Caco-2 (cell line): ENCODE data around the gene PGR. TPM values are rescaled to one million over a fixed set of nuclear protein-coding genes. Genes with fewer than 3 reads are reported as not detected.

Source experiments
- BruUV-seq: library from RNA; stranded (reverse); fragments of 400-500 nt; replicated peaks from 2 replicates; lab custom pipeline; 2021; lab: Mats Ljungman, UMichigan
- CTCF ChIA-PET: fragments of 300-600 bp; sonication (Branson Sonifier 250); formaldehyde crosslinking; loops from one replicate; lab custom pipeline; 2022; ENCODE audit warnings: antibody characterized with exemption; lab: Charles Lee
- POLR2A ChIA-PET: fragments of 300-600 bp; sonication (Branson Sonifier 250); formaldehyde crosslinking; loops from one replicate; lab custom pipeline; 2022; ENCODE audit warnings: antibody characterized with exemption; lab: Charles Lee
- DNase-seq, 2 experiments: peaks; one replicate each; pipeline versions ENCODE4 v3.0.0 to v3.0.0-alpha.2; 2020 to 2022
- H3K27me3 ChIP-seq: replicated peaks from 2 replicates; pipeline ENCODE4 v1.6.0; 2011; ENCODE audit warnings: low read length; ENCODE audit not compliant: control insufficient read depth, insufficient read depth
- H3K36me3 ChIP-seq: 2 replicates; pipeline ENCODE4 v1.5.1; 2011; ENCODE audit warnings: low read length; ENCODE audit not compliant: control insufficient read depth, insufficient read depth
- H3K4me1 ChIP-seq: fragments of 250-450 bp; sonication (Bioruptor Pico); 2 replicates; pipeline ENCODE4 v1.5.1; 2020; ENCODE audit warnings: mild to moderate bottlenecking
- H3K4me3 ChIP-seq: 2 replicates; pipeline ENCODE4 v1.5.1; 2011; ENCODE audit warnings: low read depth, mild to moderate bottlenecking, control low read depth, low read length
- H3K9me3 ChIP-seq: fragments of 250-450 bp; sonication (Bioruptor Pico); 2 replicates; pipeline ENCODE4 v1.5.1; 2020; ENCODE audit warnings: mild to moderate bottlenecking, moderate library complexity
- H3K27ac Mint-ChIP-seq: one replicate; pipeline ENCODE4 v1.8.0; 2022; ENCODE audit warnings: mixed read lengths; ENCODE audit not compliant: unreplicated experiment
- H3K27me3 Mint-ChIP-seq: one replicate; pipeline ENCODE4 v1.8.0; 2022; ENCODE audit warnings: mixed read lengths; ENCODE audit not compliant: insufficient read depth, unreplicated experiment
- H3K36me3 Mint-ChIP-seq: one replicate; pipeline ENCODE4 v1.8.0; 2022; ENCODE audit warnings: mild to moderate bottlenecking, mixed read lengths; ENCODE audit not compliant: insufficient read depth, unreplicated experiment
- H3K4me1 Mint-ChIP-seq: one replicate; pipeline ENCODE4 v1.8.0; 2022; ENCODE audit warnings: low read depth, mixed read lengths; ENCODE audit not compliant: unreplicated experiment
- H3K4me3 Mint-ChIP-seq: one replicate; pipeline ENCODE4 v1.8.0; 2022; ENCODE audit warnings: mild to moderate bottlenecking, moderate library complexity, mixed read lengths; ENCODE audit not compliant: unreplicated experiment
- H3K9me3 Mint-ChIP-seq: one replicate; pipeline ENCODE4 v1.8.0; 2022; ENCODE audit warnings: mixed read lengths; ENCODE audit not compliant: unreplicated experiment
- intact Hi-C: fragments of 100-400 bp; cut with micrococcal nuclease; formaldehyde crosslinking; loops from one replicate; pipeline ENCODE4 v1.10.0; 2022; ENCODE audit not compliant: unreplicated experiment
- total RNA-seq: library from RNA; stranded (reverse); gene quantifications from 2 replicates; pipeline ENCODE4 v1.2.3, GENCODE V29; 2022
- TF ChIP-seq, protein P1 (sequence below), 2 experiments: fragments of 200-600 bp in 1 of 2; IDR thresholded peaks; 1 replicate in 1 of 2; 2 replicates in 1 of 2; pipeline versions ENCODE4 v1.5.1 to v1.8.0; 2011 to 2022; ENCODE audit warnings: antibody characterized with exemption in 1 of 2, control low read depth in 1 of 2, inconsistent platforms in 1 of 2, low read depth in 1 of 2, low read length in 1 of 2, mild to moderate bottlenecking in 1 of 2, moderate library complexity in 1 of 2; ENCODE audit not compliant: insufficient read depth in 1 of 2, severe bottlenecking in 1 of 2, unreplicated experiment in 1 of 2

The PGR gene
- total RNA-seq, 1 experiment from 2014 or later, result not detected

DNA sequence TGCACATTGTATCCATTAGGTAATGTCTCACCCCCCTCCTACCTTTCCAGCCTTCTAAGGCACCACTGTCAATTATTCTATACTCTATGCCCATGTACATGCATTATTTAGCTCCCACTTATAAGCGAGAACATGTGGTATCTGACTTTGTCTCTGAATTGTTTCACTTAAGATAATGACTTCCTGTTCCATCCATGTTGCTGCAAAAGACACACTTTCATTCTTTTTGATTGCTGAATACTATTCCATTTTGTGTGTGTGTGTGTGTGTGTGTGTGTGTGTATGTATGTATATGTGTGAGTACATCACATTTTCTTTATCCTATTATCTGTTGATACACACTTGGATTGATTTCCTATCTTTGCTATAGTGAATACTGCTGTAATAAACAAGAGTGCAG lies 84.2 kb downstream of the PGR start:
- peaks cover 5% of the 10 kb centered on the region for H3K27me3 Mint-ChIP-seq
- Histone ChIP-seq H3K36me3 (no peaks in the 10 kb centered on the region), H3K4me1 (no peaks in the 10 kb centered on the region), H3K27me3 (no peaks in the 10 kb centered on the region), H3K4me3 (no peak overlapping the region), H3K9me3 (no peaks in the 10 kb centered on the region)
- H3K27ac Mint-ChIP-seq, result no peak overlapping the region
- no peak for DNase-seq
- TF ChIP-seq, protein P1, sequence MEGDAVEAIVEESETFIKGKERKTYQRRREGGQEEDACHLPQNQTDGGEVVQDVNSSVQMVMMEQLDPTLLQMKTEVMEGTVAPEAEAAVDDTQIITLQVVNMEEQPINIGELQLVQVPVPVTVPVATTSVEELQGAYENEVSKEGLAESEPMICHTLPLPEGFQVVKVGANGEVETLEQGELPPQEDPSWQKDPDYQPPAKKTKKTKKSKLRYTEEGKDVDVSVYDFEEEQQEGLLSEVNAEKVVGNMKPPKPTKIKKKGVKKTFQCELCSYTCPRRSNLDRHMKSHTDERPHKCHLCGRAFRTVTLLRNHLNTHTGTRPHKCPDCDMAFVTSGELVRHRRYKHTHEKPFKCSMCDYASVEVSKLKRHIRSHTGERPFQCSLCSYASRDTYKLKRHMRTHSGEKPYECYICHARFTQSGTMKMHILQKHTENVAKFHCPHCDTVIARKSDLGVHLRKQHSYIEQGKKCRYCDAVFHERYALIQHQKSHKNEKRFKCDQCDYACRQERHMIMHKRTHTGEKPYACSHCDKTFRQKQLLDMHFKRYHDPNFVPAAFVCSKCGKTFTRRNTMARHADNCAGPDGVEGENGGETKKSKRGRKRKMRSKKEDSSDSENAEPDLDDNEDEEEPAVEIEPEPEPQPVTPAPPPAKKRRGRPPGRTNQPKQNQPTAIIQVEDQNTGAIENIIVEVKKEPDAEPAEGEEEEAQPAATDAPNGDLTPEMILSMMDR (IDR thresholded peaks at IDR 0.05; ENCODE audit: insufficient read depth in 1 of 2, low read depth in 1 of 2, low read length in 1 of 2, severe bottlenecking in 1 of 2, unreplicated experiment in 1 of 2), result no peak
- intact Hi-C loops, result no loop called here
- H3K36me3 Mint-ChIP-seq, result no peaks in the 10 kb centered on the region
- H3K9me3 Mint-ChIP-seq, result no peaks in the 10 kb centered on the region
- no TSS peak for BruUV-seq
- no peak overlapping the region for H3K4me3 Mint-ChIP-seq
- ChIA-PET POLR2A (no interaction called here), CTCF (no interaction called here)
- no peaks in the 10 kb centered on the region for H3K4me1 Mint-ChIP-seq

DNA sequence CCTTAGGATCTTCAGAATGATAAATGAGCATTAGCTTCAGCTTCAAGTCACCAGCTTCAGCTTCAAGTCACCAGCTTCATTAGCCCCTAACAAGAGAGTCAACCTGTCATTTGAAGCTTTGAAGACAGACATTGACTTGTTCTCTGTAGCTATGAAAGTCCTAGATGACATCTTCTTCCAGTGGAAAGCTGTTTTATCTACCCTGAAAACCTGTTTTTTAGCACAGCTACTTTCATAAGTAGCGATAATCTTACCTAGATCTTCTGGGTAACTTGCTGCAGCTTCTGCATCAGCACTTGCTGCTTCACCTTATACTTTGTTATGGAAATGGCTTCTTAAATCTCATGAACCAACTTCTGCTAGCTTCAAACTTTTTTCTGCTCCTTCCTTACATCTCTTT lies 85.7 kb downstream of the PGR start:
- Mint-ChIP-seq H3K4me1 (no peaks in the 10 kb centered on the region), H3K36me3 (no peaks in the 10 kb centered on the region), H3K9me3 (no peaks in the 10 kb centered on the region), H3K27me3 (peaks cover 10% of the 10 kb centered on the region), H3K27ac (no peak overlapping the region), H3K4me3 (no peak overlapping the region)
- intact Hi-C loops, result no loop called here
- Histone ChIP-seq H3K4me3 (no peak overlapping the region), H3K27me3 (no peaks in the 10 kb centered on the region), H3K4me1 (no peaks in the 10 kb centered on the region), H3K9me3 (no peaks in the 10 kb centered on the region), H3K36me3 (no peaks in the 10 kb centered on the region)
- no TSS peak for BruUV-seq
- ChIA-PET CTCF (interaction anchor here (0.6 kb wide), 1 partner anchor 36 kb away, joined by 3 read pairs; no protein-coding TSS in a partner anchor), POLR2A (no interaction called here)
- DNase-seq, result no peak
- TF ChIP-seq, protein P1 (IDR thresholded peaks at IDR 0.05; ENCODE audit: insufficient read depth in 1 of 2, low read depth in 1 of 2, low read length in 1 of 2, severe bottlenecking in 1 of 2, unreplicated experiment in 1 of 2), result no peak

DNA sequence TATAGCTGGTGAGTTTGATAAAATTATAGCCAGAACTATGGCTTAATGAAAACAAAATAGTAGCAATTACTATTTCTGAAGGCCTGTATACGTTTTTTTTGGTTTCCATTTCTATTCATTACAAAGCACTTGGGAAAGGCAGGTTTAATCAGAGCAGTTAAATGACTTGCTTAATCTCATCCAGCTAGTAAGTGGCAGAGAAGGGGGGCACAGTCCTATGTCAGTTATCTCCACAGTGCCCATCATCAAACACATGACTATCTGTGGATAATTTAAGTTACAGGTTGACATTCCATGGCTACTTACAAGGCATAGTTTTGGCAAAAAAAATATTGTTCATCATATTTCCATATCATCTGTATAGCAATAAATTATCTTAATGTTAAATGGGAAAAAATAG lies 93.7 kb downstream of the PGR start:
- ChIA-PET POLR2A (no interaction called here), CTCF (no interaction called here)
- Mint-ChIP-seq H3K27ac (no peak overlapping the region), H3K36me3 (no peaks in the 10 kb centered on the region), H3K9me3 (no peaks in the 10 kb centered on the region), H3K27me3 (peaks cover 11% of the 10 kb centered on the region), H3K4me1 (no peaks in the 10 kb centered on the region), H3K4me3 (no peak overlapping the region)
- H3K4me1 ChIP-seq, result no peaks in the 10 kb centered on the region
- no peaks in the 10 kb centered on the region for H3K27me3 ChIP-seq
- DNase-seq, result no peak
- no TSS peak for BruUV-seq
- H3K36me3 ChIP-seq, result no peaks in the 10 kb centered on the region
- H3K4me3 ChIP-seq, result no peak overlapping the region
- TF ChIP-seq, protein P1 (IDR thresholded peaks at IDR 0.05; ENCODE audit: insufficient read depth in 1 of 2, low read depth in 1 of 2, low read length in 1 of 2, severe bottlenecking in 1 of 2, unreplicated experiment in 1 of 2), result no peak
- intact Hi-C loops, result no loop called here
- H3K9me3 ChIP-seq, result no peaks in the 10 kb centered on the region
